Measurements from ENCODE around the gene ST6GALNAC5.

GRCh38 chr1:77081834-77082233 is 214.6 kb downstream of the ST6GALNAC5 start:
- TF ChIP-seq POLR2A (IDR thresholded peaks at IDR 0.05) (no peak), CTCF (IDR thresholded peaks at IDR 0.05) (no peak), POLR2AphosphoS5 (IDR thresholded peaks at IDR 0.05) (peak in 1 of 4 donors; percentile 38)

All from sigmoid colon (tissue), 4 donors.